Panc1 (cell line): ENCODE measurements around the gene TSPAN10.

Experiments used
- CTCF ChIP-seq: fragments of 450-650 bp; IDR thresholded peaks from 2 replicates; pipeline ENCODE4 v1.5.1; 2017; ENCODE audit warnings: mild to moderate bottlenecking
- POLR2AphosphoS5 ChIP-seq: IDR thresholded peaks from 2 replicates; pipeline ENCODE4 v1.6.1; 2012; ENCODE audit warnings: mild to moderate bottlenecking, low read depth, low read length, moderate library complexity
- SIN3A ChIP-seq: IDR thresholded peaks from 2 replicates; pipeline ENCODE4 v1.6.1; 2012; ENCODE audit warnings: low read depth, mild to moderate bottlenecking, low read length, moderate library complexity, borderline replicate concordance; ENCODE audit not compliant: insufficient read depth
- TCF7L2 ChIP-seq: IDR thresholded peaks from 2 replicates; pipeline ENCODE4 v1.6.1; 2011; ENCODE audit warnings: mild to moderate bottlenecking, low read depth, low read length, inconsistent platforms

- TF ChIP-seq CTCF (no peak), TCF7L2 (no peak), POLR2AphosphoS5 (no peak), SIN3A (no peak)
Observed at GRCh38 chr17:81666092-81666341, 29.0 kb downstream of the TSPAN10 start.
